Aorta (tissue), 5 donors: ENCODE data around the gene SPATA21. TPM values are rescaled to one million over a fixed set of nuclear protein-coding genes. Genes with fewer than 3 reads are reported as not detected.
A peak's percentile ranks its signal among the peaks of the same experiment; 100 is the strongest.
"Not testable (repeated sequence)": the region's sequence is repeated elsewhere in the genome, so short reads cannot be mapped to it uniquely, and the experiment has no call there.

ENCODE experiments used
- ATAC-seq: fragments of 200-7000 bp; cut with Tn5 transposase; one replicate; pipeline ENCODE4 v1.9.1; 2022; ENCODE audit warnings: moderate library complexity; ENCODE audit not compliant: low FRiP score
- DNase-seq, 2 donors: peaks; one replicate each; pipeline ENCODE4 v3.0.0-alpha.2; 2020
- H3K27ac ChIP-seq, 2 donors: one replicate each; pipeline ENCODE4 v1.5.1; 2013; ENCODE audit warnings: low read length in 2 of 2, mild to moderate bottlenecking in 2 of 2, moderate library complexity in 2 of 2, control low read depth in 1 of 2, inconsistent platforms in 1 of 2, low read depth in 1 of 2
- H3K27me3 ChIP-seq, 2 donors: one replicate each; pipeline ENCODE4 v1.6.1; 2013; ENCODE audit warnings: control low read depth in 1 of 2, low read length in 1 of 2, mild to moderate bottlenecking in 1 of 2, moderate library complexity in 1 of 2; ENCODE audit not compliant: insufficient read depth in 2 of 2, control insufficient read depth in 1 of 2
- H3K36me3 ChIP-seq, 2 donors: one replicate each; pipeline ENCODE4 v1.6.1; 2013; ENCODE audit warnings: control low read depth in 1 of 2, low read length in 1 of 2, mild to moderate bottlenecking in 1 of 2; ENCODE audit not compliant: insufficient read depth in 2 of 2, control insufficient read depth in 1 of 2
- H3K4me1 ChIP-seq, 2 donors: one replicate each; pipeline ENCODE4 v1.6.1; 2013; ENCODE audit warnings: low read length in 2 of 2, control low read depth in 1 of 2, mild to moderate bottlenecking in 1 of 2, moderate library complexity in 1 of 2; ENCODE audit not compliant: insufficient read depth in 2 of 2, control insufficient read depth in 1 of 2
- H3K4me3 ChIP-seq, 2 donors: one replicate each; pipeline ENCODE4 v1.5.1; 2013; ENCODE audit warnings: low read length in 2 of 2, control low read depth in 1 of 2, mild to moderate bottlenecking in 1 of 2
- H3K9me3 ChIP-seq: one replicate; pipeline ENCODE4 v1.6.1; 2013; ENCODE audit warnings: mild to moderate bottlenecking, low read length; ENCODE audit not compliant: control insufficient read depth
- WGBS, 2 donors: extraction: QIAGEN DNeasy Blood & Tissue Kit; methylation state at CpG; one replicate each; pipeline ENCODE4 v1.1.7; 2013; 5-methylcytosine and 5-hydroxymethylcytosine counted together
- intact Hi-C, 2 donors: fragments of 100-400 bp; cut with DNase I; formaldehyde crosslinking; loops; one replicate each; pipeline versions ENCODE4 v1.14.2 to v1.15.0; 2022
- polyA plus RNA-seq, 2 donors: library from polyadenylated mRNA; stranded (reverse); fragments of 200-250 nt; gene quantifications; one replicate each; pipeline ENCODE4 v1.2.3, GENCODE V29; 2013
- total RNA-seq, 2 donors: library from RNA; stranded (reverse); fragmentation: NEBNext Ultra II Directional; extraction: Animal tissue kit (Norgen Biotek cat#: 25700); gene quantifications; one replicate each; pipeline ENCODE4 v1.2.1, GENCODE V29; 2021
- donor health status: healthy with polysubstance abuse.
- donor health status: Bipolar disorder and iron deficiency.
- donor health status: DM: no; HTN: no; CAD: no.
- donor health status: DM: no; HTN: no; CAD: no.
- donor health status: DM: yes; HTN: yes; CAD: no.

The SPATA21 gene
- total and polyA plus RNA-seq, 4 donors = 0.33 to 0.38 TPM; not detected in 2

GRCh38 chr1:16458831-16459230 is 21.6 kb upstream of the SPATA21 start:
- Histone ChIP-seq H3K27ac (peak overlapping the region in 1 of 2 donors; percentile 30), H3K4me3 (no peak overlapping the region), H3K9me3 (no peaks in the 10 kb centered on the region), H3K27me3 (no peaks in the 10 kb centered on the region), H3K4me1 (no peaks in the 10 kb centered on the region), H3K36me3 (peaks cover 4% of the 10 kb centered on the region in 2 donors)
- WGBS, 2 donors = 49 to 51% methylated on average over 6 of the region's 6 CpGs
- ATAC-seq = no peak
- peak in 1 of 2 donors; percentile 41 for DNase-seq
- intact Hi-C loops = no loop called here

GRCh38 chr1:16456151-16456550 is 18.9 kb upstream of the SPATA21 start:
- DNase-seq, H3K9me3 ChIP-seq, intact Hi-C loops, H3K4me1 ChIP-seq, ATAC-seq, H3K27me3 ChIP-seq, H3K4me3 ChIP-seq, H3K27ac ChIP-seq, H3K36me3 ChIP-seq: not testable (repeated sequence)
- WGBS, 2 donors = 90 to 93% methylated on average over 10 of the region's 10 CpGs

- H3K27me3 ChIP-seq, H3K4me1 ChIP-seq, H3K27ac ChIP-seq, ATAC-seq, intact Hi-C loops, DNase-seq, H3K36me3 ChIP-seq, H3K9me3 ChIP-seq, H3K4me3 ChIP-seq: not testable (repeated sequence)
- 79% methylated on average over 3 of the region's 3 CpGs for WGBS, 2 donors
These were observed 17.7 kb upstream of the SPATA21 start for GRCh38 chr1:16454909-16455308.

- H3K36me3 ChIP-seq = peaks cover 0 to 3% of the 10 kb centered on the region in 2 donors
These were observed 14.8 kb upstream of the SPATA21 start for GRCh38 chr1:16451841-16452528.

GRCh38 chr1:16450863-16451481 is 13.7 kb upstream of the SPATA21 start:
- Histone ChIP-seq H3K4me1 (no peaks in the 10 kb centered on the region), H3K27ac (no peak overlapping the region), H3K9me3 (no peaks in the 10 kb centered on the region), H3K36me3 (peaks cover 0 to 3% of the 10 kb centered on the region in 2 donors), H3K27me3 (no peaks in the 10 kb centered on the region), H3K4me3 (no peak overlapping the region)
- intact Hi-C loops = no loop called here
- 78 to 85% methylated on average over 6 of the region's 6 CpGs for WGBS, 2 donors
- no peak for ATAC-seq
- no peak for DNase-seq

More at GRCh38 chr1:16451841-16452528, 14.8 kb upstream of the SPATA21 start:
- DNase-seq = peak in 1 of 2 donors; percentile 52
- H3K27ac ChIP-seq = no peak overlapping the region
- H3K4me3 ChIP-seq = no peak overlapping the region
- no peaks in the 10 kb centered on the region for H3K9me3 ChIP-seq
- no peaks in the 10 kb centered on the region for H3K4me1 ChIP-seq
- H3K27me3 ChIP-seq = no peaks in the 10 kb centered on the region
- 72% methylated on average over 13 of the region's 13 CpGs for WGBS, 2 donors
- intact Hi-C loops = no loop called here
- ATAC-seq = no peak

GRCh38 chr1:16449666-16450065 is 12.4 kb upstream of the SPATA21 start:
- no peak overlapping the region for H3K4me3 ChIP-seq
- no peak overlapping the region for H3K27ac ChIP-seq
- intact Hi-C loops = no loop called here
- no peaks in the 10 kb centered on the region for H3K27me3 ChIP-seq
- H3K9me3 ChIP-seq = no peaks in the 10 kb centered on the region
- H3K36me3 ChIP-seq = peaks cover 0 to 3% of the 10 kb centered on the region in 2 donors
- 87 to 90% methylated on average over 5 of the region's 5 CpGs for WGBS, 2 donors
- ATAC-seq (no peak), DNase-seq (peak in 1 of 2 donors; percentile 61)
- H3K4me1 ChIP-seq = no peaks in the 10 kb centered on the region

- intact Hi-C loops = no loop called here
- no peak overlapping the region for H3K27ac ChIP-seq
- 95 to 97% methylated on average over 4 of the region's 4 CpGs for WGBS, 2 donors
- H3K9me3 ChIP-seq = no peaks in the 10 kb centered on the region
- no peak overlapping the region for H3K4me3 ChIP-seq
- H3K27me3 ChIP-seq = no peaks in the 10 kb centered on the region
- no peaks in the 10 kb centered on the region for H3K4me1 ChIP-seq
- H3K36me3 ChIP-seq = peaks cover 0 to 3% of the 10 kb centered on the region in 2 donors
- ATAC-seq (no peak), DNase-seq (no peak)
These were observed 11.8 kb upstream of the SPATA21 start for GRCh38 chr1:16449065-16449464.

GRCh38 chr1:16447641-16448040 is 10.4 kb upstream of the SPATA21 start:
- Histone ChIP-seq H3K4me1 (no peaks in the 10 kb centered on the region), H3K27me3 (no peaks in the 10 kb centered on the region), H3K4me3 (no peak overlapping the region), H3K36me3 (peaks cover 0 to 3% of the 10 kb centered on the region in 2 donors), H3K9me3 (no peaks in the 10 kb centered on the region), H3K27ac (no peak overlapping the region)
- WGBS, 2 donors = 94 to 98% methylated on average over 9 of the region's 9 CpGs
- DNase-seq = peak in 1 of 2 donors; percentile 55
- ATAC-seq = no peak
- intact Hi-C loops = no loop called here

GRCh38 chr1:16446116-16446515 is 8.9 kb upstream of the SPATA21 start:
- no peaks in the 10 kb centered on the region for H3K36me3 ChIP-seq
- H3K9me3 ChIP-seq = no peaks in the 10 kb centered on the region
- no peaks in the 10 kb centered on the region for H3K27me3 ChIP-seq
- 89 to 94% methylated on average over 10 of the region's 10 CpGs for WGBS, 2 donors
- no peak overlapping the region for H3K27ac ChIP-seq
- H3K4me3 ChIP-seq = no peak overlapping the region
- intact Hi-C loops = no loop called here
- ATAC-seq (no peak), DNase-seq (no peak)
- H3K4me1 ChIP-seq = no peaks in the 10 kb centered on the region
